Stimulated activated CD8-positive, alpha-beta memory T cell treated with anti-CD3 and anti-CD28 coated beads, Interleukin-15, amount 100 ng/mL, for 24 hours (primary cell): ENCODE measurements around the gene GARIN6.
"Not testable (repeated sequence)": the region's sequence is repeated elsewhere in the genome, so short reads cannot be mapped to it uniquely, and the experiment has no call there.

Experiments
- DNase-seq: peaks from one replicate; pipeline ENCODE4 v3.0.0-alpha.2; 2020; ENCODE audit warnings: low read depth

The GARIN6 gene

GRCh38 chr12:99647453-99647852 lies at the start of gene GARIN6:
GARIN6 (plus strand) TSS chr12:99647753; CDS start chr12:99648175, 422 bp downstream.
- no peak for DNase-seq

GRCh38 chr12:99598785-99599184 lies 48.8 kb upstream of the GARIN6 start:
- DNase-seq, result no peak

- no peak for DNase-seq
These were observed 47.2 kb upstream of the GARIN6 start for GRCh38 chr12:99600388-99600787.

GRCh38 chr12:99609455-99610181 lies 37.9 kb upstream of the GARIN6 start:
- DNase-seq, result no peak

GRCh38 chr12:99611117-99611516 lies 36.4 kb upstream of the GARIN6 start:
- no peak for DNase-seq

GRCh38 chr12:99611599-99611998 lies 36.0 kb upstream of the GARIN6 start:
- no peak for DNase-seq

GRCh38 chr12:99618657-99619056 lies 28.9 kb upstream of the GARIN6 start:
- DNase-seq, result no peak

- DNase-seq, result no peak
These were observed 28.0 kb upstream of the GARIN6 start for GRCh38 chr12:99619389-99620158.

GRCh38 chr12:99620159-99620479 lies 27.4 kb upstream of the GARIN6 start:
- DNase-seq, result no peak

- DNase-seq, result not testable (repeated sequence)
These were observed 23.0 kb upstream of the GARIN6 start for GRCh38 chr12:99624591-99624990.

- DNase-seq, result no peak
These were observed 20.1 kb upstream of the GARIN6 start for GRCh38 chr12:99627459-99627858.

- no peak for DNase-seq
These were observed 2.9 kb upstream of the GARIN6 start for GRCh38 chr12:99644629-99645028.

GRCh38 chr12:99648183-99648582 lies 630 bp downstream of the GARIN6 start:
- no peak for DNase-seq

- DNase-seq, result no peak
These were observed 2.0 kb downstream of the GARIN6 start for GRCh38 chr12:99649551-99649950.

- DNase-seq, result no peak
These were observed 11.3 kb downstream of the GARIN6 start for GRCh38 chr12:99658671-99659349.

GRCh38 chr12:99670635-99671034 lies 23.1 kb downstream of the GARIN6 start:
- no peak for DNase-seq

GRCh38 chr12:99680276-99680675 lies 32.7 kb downstream of the GARIN6 start:
- DNase-seq, result no peak

- DNase-seq, result no peak
These were observed 38.6 kb downstream of the GARIN6 start for GRCh38 chr12:99686142-99686541.

GRCh38 chr12:99695050-99695449 lies 47.5 kb downstream of the GARIN6 start:
- DNase-seq, result no peak
